ENCODE measurements around the gene THY1.

Gene THY1

GRCh38 chr11:119373059-119373920, 49.7 kb downstream of the THY1 start:
- no peak for DNase-seq (ENCODE audit: low read depth)
- no peak overlapping the region for H3K4me3 ChIP-seq (ENCODE audit: low read depth, low read length)
- no peak for TF ChIP-seq CTCF (IDR thresholded peaks at IDR 0.05; ENCODE audit: low read depth, low read length)
- no peak for TF ChIP-seq MYC (IDR thresholded peaks at IDR 0.05; ENCODE audit: low read depth, low read length)
- TF ChIP-seq MAX (IDR thresholded peaks at IDR 0.05; ENCODE audit: low read depth, low read length) = no peak
- no peak for TF ChIP-seq POLR2A (IDR thresholded peaks at IDR 0.05; ENCODE audit: extremely low read depth, insufficient read length)

GRCh38 chr11:119372260-119373058, 50.5 kb downstream of the THY1 start:
- DNase-seq (ENCODE audit: low read depth) = no peak
- no peak for TF ChIP-seq MYC (IDR thresholded peaks at IDR 0.05; ENCODE audit: low read depth, low read length)
- TF ChIP-seq CTCF (IDR thresholded peaks at IDR 0.05; ENCODE audit: low read depth, low read length) = no peak
- no peak for TF ChIP-seq POLR2A (IDR thresholded peaks at IDR 0.05; ENCODE audit: extremely low read depth, insufficient read length)
- no peak for TF ChIP-seq MAX (IDR thresholded peaks at IDR 0.05; ENCODE audit: low read depth, low read length)
- no peak overlapping the region for H3K4me3 ChIP-seq (ENCODE audit: low read depth, low read length)

- TF ChIP-seq MYC (IDR thresholded peaks at IDR 0.05; ENCODE audit: low read depth, low read length) (peak; percentile 75), MAX (IDR thresholded peaks at IDR 0.05; ENCODE audit: low read depth, low read length) (peak; percentile 85), POLR2A (IDR thresholded peaks at IDR 0.05; ENCODE audit: extremely low read depth, insufficient read length) (no peak), CTCF (IDR thresholded peaks at IDR 0.05; ENCODE audit: low read depth, low read length) (no peak)
- DNase-seq (ENCODE audit: low read depth) = peak; percentile 45
- H3K4me3 ChIP-seq (ENCODE audit: low read depth, low read length) = no peak overlapping the region
Measured at GRCh38 chr11:119371778-119372182, 51.2 kb downstream of the THY1 start.

GRCh38 chr11:119371067-119371601, 51.8 kb downstream of the THY1 start:
- H3K4me3 ChIP-seq (ENCODE audit: low read depth, low read length) = no peak overlapping the region
- no peak for DNase-seq (ENCODE audit: low read depth)
- no peak for TF ChIP-seq MYC (IDR thresholded peaks at IDR 0.05; ENCODE audit: low read depth, low read length)
- TF ChIP-seq POLR2A (IDR thresholded peaks at IDR 0.05; ENCODE audit: extremely low read depth, insufficient read length) = no peak
- TF ChIP-seq MAX (IDR thresholded peaks at IDR 0.05; ENCODE audit: low read depth, low read length) = no peak
- no peak for TF ChIP-seq CTCF (IDR thresholded peaks at IDR 0.05; ENCODE audit: low read depth, low read length)

- no peak overlapping the region for H3K4me3 ChIP-seq (ENCODE audit: low read depth, low read length)
- DNase-seq (ENCODE audit: low read depth) = no peak
- TF ChIP-seq CTCF (IDR thresholded peaks at IDR 0.05; ENCODE audit: low read depth, low read length) = no peak
- TF ChIP-seq MYC (IDR thresholded peaks at IDR 0.05; ENCODE audit: low read depth, low read length) = no peak
- no peak for TF ChIP-seq MAX (IDR thresholded peaks at IDR 0.05; ENCODE audit: low read depth, low read length)
- TF ChIP-seq POLR2A (IDR thresholded peaks at IDR 0.05; ENCODE audit: extremely low read depth, insufficient read length) = no peak
Measured at GRCh38 chr11:119370486-119371046, 52.4 kb downstream of the THY1 start.

Measured in NB4 (cell line).